ENCODE results near the gene COX7A2L. TPM values are rescaled to one million over a fixed set of nuclear protein-coding genes. Genes with fewer than 3 reads are reported as not detected.
"Not testable (repeated sequence)": the region's sequence is repeated elsewhere in the genome, so short reads cannot be mapped to it uniquely, and the experiment has no call there.

COX7A2L gene
- total RNA-seq, 1 experiment from 2014 or later, result 258 TPM

GRCh38 chr2:42369532-42370229, 8.7 kb upstream of the COX7A2L start:
- in situ Hi-C loops (cut with HindIII; ENCODE audit: low sequenced_read_pairs), result no loop called here
- peak; percentile 37 for DNase-seq (ENCODE audit: low spot score)

- DNase-seq (ENCODE audit: low spot score), result peak; percentile 88
- in situ Hi-C loops (cut with HindIII; ENCODE audit: low sequenced_read_pairs), result no loop called here
Observed at GRCh38 chr2:42368817-42369531, 8.0 kb upstream of the COX7A2L start.

GRCh38 chr2:42367835-42368234, 6.8 kb upstream of the COX7A2L start:
- in situ Hi-C loops (cut with HindIII; ENCODE audit: low sequenced_read_pairs), result no loop called here

GRCh38 chr2:42366411-42366810, 5.4 kb upstream of the COX7A2L start:
- in situ Hi-C loops (cut with HindIII; ENCODE audit: low sequenced_read_pairs), result no loop called here
- DNase-seq (ENCODE audit: low spot score), result no peak

More at GRCh38 chr2:42367835-42368234, 6.8 kb upstream of the COX7A2L start:
- DNase-seq (ENCODE audit: low spot score), result peak; percentile 60

GRCh38 chr2:42364658-42365057, 3.6 kb upstream of the COX7A2L start:
- DNase-seq (ENCODE audit: low spot score), result no peak
- in situ Hi-C loops (cut with HindIII; ENCODE audit: low sequenced_read_pairs), result loop anchor here (5.0 kb wide), 1 partner anchor 33 kb away; no protein-coding TSS in a partner anchor

GRCh38 chr2:42363413-42363812, 2.4 kb upstream of the COX7A2L start:
- no peak for DNase-seq (ENCODE audit: low spot score)
- in situ Hi-C loops (cut with HindIII; ENCODE audit: low sequenced_read_pairs), result loop anchor here (5.0 kb wide), 1 partner anchor 34 kb away; no protein-coding TSS in a partner anchor

- in situ Hi-C loops (cut with HindIII; ENCODE audit: low sequenced_read_pairs), result loop anchor here (5.0 kb wide), 1 partner anchor 35 kb away; no protein-coding TSS in a partner anchor
- DNase-seq (ENCODE audit: low spot score), result no peak
Observed at GRCh38 chr2:42361728-42362283, 789 bp upstream of the COX7A2L start.

GRCh38 chr2:42360493-42360889, 526 bp downstream of the COX7A2L start:
- in situ Hi-C loops (cut with HindIII; ENCODE audit: low sequenced_read_pairs), result loop anchor here (5.0 kb wide), 1 partner anchor 37 kb away; no protein-coding TSS in a partner anchor
- no peak for DNase-seq (ENCODE audit: low spot score)

GRCh38 chr2:42359965-42360483, 993 bp downstream of the COX7A2L start:
- no peak for DNase-seq (ENCODE audit: low spot score)
- in situ Hi-C loops (cut with HindIII; ENCODE audit: low sequenced_read_pairs), result loop anchor here (5.0 kb wide), 1 partner anchor 37 kb away; no protein-coding TSS in a partner anchor

GRCh38 chr2:42359304-42359964, 1.6 kb downstream of the COX7A2L start:
- in situ Hi-C loops (cut with HindIII; ENCODE audit: low sequenced_read_pairs), result no loop called here
- DNase-seq (ENCODE audit: low spot score), result no peak

GRCh38 chr2:42353792-42354429, 7.1 kb downstream of the COX7A2L start:
- in situ Hi-C loops (cut with HindIII; ENCODE audit: low sequenced_read_pairs), result no loop called here
- no peak for DNase-seq (ENCODE audit: low spot score)

- in situ Hi-C loops (cut with HindIII; ENCODE audit: low sequenced_read_pairs), result no loop called here
- no peak for DNase-seq (ENCODE audit: low spot score)
Observed at GRCh38 chr2:42351864-42352263, 9.2 kb downstream of the COX7A2L start.

- in situ Hi-C loops (cut with HindIII; ENCODE audit: low sequenced_read_pairs), result no loop called here
- no peak for DNase-seq (ENCODE audit: low spot score)
Observed at GRCh38 chr2:42350434-42351063, 10.5 kb downstream of the COX7A2L start.

GRCh38 chr2:42348113-42348805, 12.8 kb downstream of the COX7A2L start:
- DNase-seq (ENCODE audit: low spot score), result no peak
- in situ Hi-C loops (cut with HindIII; ENCODE audit: low sequenced_read_pairs), result no loop called here

- in situ Hi-C loops (cut with HindIII; ENCODE audit: low sequenced_read_pairs); DNase-seq (ENCODE audit: low spot score): not testable (repeated sequence)
Observed at GRCh38 chr2:42347518-42347917, 13.5 kb downstream of the COX7A2L start.

- in situ Hi-C loops (cut with HindIII; ENCODE audit: low sequenced_read_pairs); DNase-seq (ENCODE audit: low spot score): not testable (repeated sequence)
Observed at GRCh38 chr2:42346856-42347255, 14.2 kb downstream of the COX7A2L start.

- in situ Hi-C loops (cut with HindIII; ENCODE audit: low sequenced_read_pairs), result no loop called here
- DNase-seq (ENCODE audit: low spot score), result no peak
Observed at GRCh38 chr2:42345986-42346385, 15.0 kb downstream of the COX7A2L start.

- no peak for DNase-seq (ENCODE audit: low spot score)
- in situ Hi-C loops (cut with HindIII; ENCODE audit: low sequenced_read_pairs), result no loop called here
Observed at GRCh38 chr2:42342795-42343241, 18.2 kb downstream of the COX7A2L start.
